GM23338 (cell line): ENCODE data around the gene TMEM135.

Experiments used
- CREB1 ChIP-seq: fragments of 250-450 bp; sonication (Bioruptor Pico); IDR thresholded peaks from 2 replicates; pipeline ENCODE4 v1.5.0; 2020; ENCODE audit warnings: low read depth, mild to moderate bottlenecking, moderate library complexity
- CTCF ChIP-seq, 2 experiments: fragments of 200-600 bp in 1 of 2; sonication (generic) in 1 of 2; conservative IDR thresholded peaks; 2 replicates each; pipeline versions ENCODE4 v1.5.1 to v1.6.1; 2016 to 2017; ENCODE audit warnings: antibody characterized with exemption in 2 of 2, low read depth in 2 of 2, mild to moderate bottlenecking in 2 of 2, moderate library complexity in 1 of 2
- EZH2 ChIP-seq: fragments of 200-600 bp; sonication (generic); IDR thresholded peaks from one replicate; pipeline ENCODE4 v1.8.0; 2017; ENCODE audit warnings: antibody characterized with exemption, mild to moderate bottlenecking, low read depth; ENCODE audit not compliant: unreplicated experiment
- EZH2phosphoT487 ChIP-seq: fragments of 200-600 bp; sonication (generic); IDR thresholded peaks from one replicate; pipeline ENCODE4 v1.8.1; 2018; ENCODE audit warnings: antibody characterized with exemption; ENCODE audit not compliant: unreplicated experiment
- JUNB ChIP-seq: IDR thresholded peaks from one replicate; pipeline ENCODE4 v1.6.1; 2016; ENCODE audit warnings: antibody characterized with exemption; ENCODE audit not compliant: unreplicated experiment
- NANOG ChIP-seq: IDR thresholded peaks from 2 replicates; pipeline ENCODE4 v1.6.1; 2016; ENCODE audit warnings: antibody characterized with exemption, borderline replicate concordance
- POLR2AphosphoS5 ChIP-seq: IDR thresholded peaks from 2 replicates; pipeline ENCODE4 v1.6.1; 2016; ENCODE audit warnings: antibody characterized with exemption, low read depth
- ZNF114 ChIP-seq: fragments of 250-450 bp; sonication (Bioruptor Pico); IDR thresholded peaks from 2 replicates; pipeline ENCODE4 v1.5.0; 2020; ENCODE audit warnings: mild to moderate bottlenecking, moderate library complexity
- ZNF331 ChIP-seq: fragments of 250-450 bp; sonication (Bioruptor Pico); IDR thresholded peaks from 2 replicates; pipeline ENCODE4 v1.5.0; 2020; ENCODE audit warnings: low read depth, mild to moderate bottlenecking, moderate library complexity
- TF ChIP-seq, protein P1 (sequence below): IDR thresholded peaks from one replicate; pipeline ENCODE4 v1.6.1; 2018; ENCODE audit warnings: antibody characterized with exemption; ENCODE audit not compliant: unreplicated experiment
- TF ChIP-seq, protein P2 (sequence below): IDR thresholded peaks from 2 replicates; pipeline ENCODE4 v1.6.1; 2016; ENCODE audit warnings: antibody characterized with exemption

GRCh38 chr11:87035976-87036583 lies 1.7 kb upstream of the TMEM135 start:
- no peak for TF ChIP-seq ZNF331
- TF ChIP-seq, protein P1, sequence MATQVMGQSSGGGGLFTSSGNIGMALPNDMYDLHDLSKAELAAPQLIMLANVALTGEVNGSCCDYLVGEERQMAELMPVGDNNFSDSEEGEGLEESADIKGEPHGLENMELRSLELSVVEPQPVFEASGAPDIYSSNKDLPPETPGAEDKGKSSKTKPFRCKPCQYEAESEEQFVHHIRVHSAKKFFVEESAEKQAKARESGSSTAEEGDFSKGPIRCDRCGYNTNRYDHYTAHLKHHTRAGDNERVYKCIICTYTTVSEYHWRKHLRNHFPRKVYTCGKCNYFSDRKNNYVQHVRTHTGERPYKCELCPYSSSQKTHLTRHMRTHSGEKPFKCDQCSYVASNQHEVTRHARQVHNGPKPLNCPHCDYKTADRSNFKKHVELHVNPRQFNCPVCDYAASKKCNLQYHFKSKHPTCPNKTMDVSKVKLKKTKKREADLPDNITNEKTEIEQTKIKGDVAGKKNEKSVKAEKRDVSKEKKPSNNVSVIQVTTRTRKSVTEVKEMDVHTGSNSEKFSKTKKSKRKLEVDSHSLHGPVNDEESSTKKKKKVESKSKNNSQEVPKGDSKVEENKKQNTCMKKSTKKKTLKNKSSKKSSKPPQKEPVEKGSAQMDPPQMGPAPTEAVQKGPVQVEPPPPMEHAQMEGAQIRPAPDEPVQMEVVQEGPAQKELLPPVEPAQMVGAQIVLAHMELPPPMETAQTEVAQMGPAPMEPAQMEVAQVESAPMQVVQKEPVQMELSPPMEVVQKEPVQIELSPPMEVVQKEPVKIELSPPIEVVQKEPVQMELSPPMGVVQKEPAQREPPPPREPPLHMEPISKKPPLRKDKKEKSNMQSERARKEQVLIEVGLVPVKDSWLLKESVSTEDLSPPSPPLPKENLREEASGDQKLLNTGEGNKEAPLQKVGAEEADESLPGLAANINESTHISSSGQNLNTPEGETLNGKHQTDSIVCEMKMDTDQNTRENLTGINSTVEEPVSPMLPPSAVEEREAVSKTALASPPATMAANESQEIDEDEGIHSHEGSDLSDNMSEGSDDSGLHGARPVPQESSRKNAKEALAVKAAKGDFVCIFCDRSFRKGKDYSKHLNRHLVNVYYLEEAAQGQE: no peak
- no peak for TF ChIP-seq CTCF (conservative IDR thresholded peaks at IDR 0.05; ENCODE audit: low read depth in 2 of 2)
- no peak for TF ChIP-seq POLR2AphosphoS5
- TF ChIP-seq EZH2phosphoT487: no peak
- TF ChIP-seq JUNB: no peak
- TF ChIP-seq EZH2: no peak
- TF ChIP-seq, protein P2, sequence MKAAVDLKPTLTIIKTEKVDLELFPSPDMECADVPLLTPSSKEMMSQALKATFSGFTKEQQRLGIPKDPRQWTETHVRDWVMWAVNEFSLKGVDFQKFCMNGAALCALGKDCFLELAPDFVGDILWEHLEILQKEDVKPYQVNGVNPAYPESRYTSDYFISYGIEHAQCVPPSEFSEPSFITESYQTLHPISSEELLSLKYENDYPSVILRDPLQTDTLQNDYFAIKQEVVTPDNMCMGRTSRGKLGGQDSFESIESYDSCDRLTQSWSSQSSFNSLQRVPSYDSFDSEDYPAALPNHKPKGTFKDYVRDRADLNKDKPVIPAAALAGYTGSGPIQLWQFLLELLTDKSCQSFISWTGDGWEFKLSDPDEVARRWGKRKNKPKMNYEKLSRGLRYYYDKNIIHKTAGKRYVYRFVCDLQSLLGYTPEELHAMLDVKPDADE: no peak
- TF ChIP-seq CREB1: no peak
- TF ChIP-seq ZNF114 (CRISPR knock-in tag): no peak
- TF ChIP-seq NANOG: no peak
